Activated gamma-delta T cell (primary cell): ENCODE measurements around the gene HK1.
"Not testable (repeated sequence)": the region's sequence is repeated elsewhere in the genome, so short reads cannot be mapped to it uniquely, and the experiment has no call there.

ENCODE experiments used
- DNase-seq: peaks from one replicate; lab custom pipeline; 2025; lab: John Stamatoyannopoulos, UW
- total RNA-seq, 2 donors: gene quantifications; one replicate each; lab custom pipeline; 2026; lab: John Stamatoyannopoulos, UW

The HK1 gene
- total RNA-seq: 152 to 153 reads per million in 2 donors

GRCh38 chr10:69278446-69278963 lies at the start of gene HK1:
TSS of gene HK1 (plus strand) at chr10:69278496.
- DNase-seq: no peak

GRCh38 chr10:69229616-69229916 lies 48.7 kb upstream of the HK1 start:
- DNase-seq: no peak

- no peak for DNase-seq
These were observed 48.2 kb upstream of the HK1 start for GRCh38 chr10:69230128-69230527.

- DNase-seq: no peak
These were observed 46.0 kb upstream of the HK1 start for GRCh38 chr10:69232252-69232651.

- no peak for DNase-seq
These were observed 45.4 kb upstream of the HK1 start for GRCh38 chr10:69232736-69233480.

GRCh38 chr10:69234447-69234846 lies 43.8 kb upstream of the HK1 start:
- DNase-seq: no peak

- DNase-seq: peak; percentile 52
These were observed 40.7 kb upstream of the HK1 start for GRCh38 chr10:69237528-69238159.

GRCh38 chr10:69239136-69239535 lies 39.2 kb upstream of the HK1 start:
- DNase-seq: no peak

GRCh38 chr10:69239816-69240434 lies 38.4 kb upstream of the HK1 start:
- no peak for DNase-seq

GRCh38 chr10:69240455-69240854 lies 37.8 kb upstream of the HK1 start:
- no peak for DNase-seq

GRCh38 chr10:69241575-69241974 lies 36.7 kb upstream of the HK1 start:
- no peak for DNase-seq

- no peak for DNase-seq
These were observed 36.0 kb upstream of the HK1 start for GRCh38 chr10:69242040-69242851.

GRCh38 chr10:69242852-69243212 lies 35.5 kb upstream of the HK1 start:
- no peak for DNase-seq

- DNase-seq: no peak
These were observed 34.5 kb upstream of the HK1 start for GRCh38 chr10:69243817-69244216.

- DNase-seq: no peak
These were observed 32.3 kb upstream of the HK1 start for GRCh38 chr10:69246036-69246435.

- no peak for DNase-seq
These were observed 31.5 kb upstream of the HK1 start for GRCh38 chr10:69246581-69247312.

- no peak for DNase-seq
These were observed 31.0 kb upstream of the HK1 start for GRCh38 chr10:69247313-69247710.

GRCh38 chr10:69248117-69248730 lies 30.1 kb upstream of the HK1 start:
- DNase-seq: no peak

GRCh38 chr10:69250041-69250440 lies 28.3 kb upstream of the HK1 start:
- no peak for DNase-seq

GRCh38 chr10:69251417-69251816 lies 26.9 kb upstream of the HK1 start:
- DNase-seq: not testable (repeated sequence)

GRCh38 chr10:69253171-69253570 lies 25.1 kb upstream of the HK1 start:
- no peak for DNase-seq
